Breast epithelium (tissue), 4 donors: Measurements from ENCODE around the gene ABAT. TPM values are rescaled to one million over a fixed set of nuclear protein-coding genes. Genes with fewer than 3 reads are reported as not detected.

Experiments used
- DNase-seq, 2 donors: peaks; one replicate each; pipeline ENCODE4 v3.0.0-alpha.2; 2019; ENCODE audit warnings: low spot score in 2 of 2
- H3K27ac ChIP-seq, 2 donors: fragments of 200-600 bp; sonication (generic) in 1 of 2; one replicate each; pipeline ENCODE4 v1.5.1; 2016 to 2019; ENCODE audit warnings: mild to moderate bottlenecking in 1 of 2
- H3K27me3 ChIP-seq, 2 donors: fragments of 200-600 bp; sonication (generic) in 1 of 2; one replicate each; pipeline versions ENCODE4 v1.5.1 to v1.6.0; 2017 to 2019; ENCODE audit warnings: control low read depth in 1 of 2, mild to moderate bottlenecking in 1 of 2
- H3K36me3 ChIP-seq: fragments of 200-600 bp; one replicate; pipeline ENCODE4 v1.5.1; 2019
- H3K4me1 ChIP-seq, 2 donors: fragments of 200-600 bp; sonication (generic); one replicate each; pipeline ENCODE4 v1.5.1; 2016 to 2019; ENCODE audit warnings: control low read depth in 1 of 2
- H3K4me3 ChIP-seq, 3 donors: fragments of 200-600 bp; sonication (generic); 1 replicate in 2 of 3; 2 replicates in 1 of 3; pipeline ENCODE4 v1.5.1; 2016 to 2019; ENCODE audit warnings: mild to moderate bottlenecking in 3 of 3, moderate library complexity in 2 of 3
- H3K9me3 ChIP-seq, 2 donors: fragments of 200-600 bp; sonication (generic) in 1 of 2; one replicate each; pipeline ENCODE4 v1.5.1; 2016 to 2019; ENCODE audit warnings: control low read depth in 1 of 2
- CTCF ChIP-seq, 3 donors: fragments of 450-650 bp; IDR thresholded peaks; one replicate each; pipeline ENCODE4 v1.5.1; 2016 to 2017; ENCODE audit warnings: antibody characterized with exemption in 3 of 3, mild to moderate bottlenecking in 3 of 3, moderate library complexity in 3 of 3
- POLR2A ChIP-seq: fragments of 450-650 bp; IDR thresholded peaks from one replicate; pipeline ENCODE4 v1.6.1; 2016; ENCODE audit warnings: antibody characterized with exemption, mild to moderate bottlenecking, moderate library complexity
- POLR2AphosphoS5 ChIP-seq, 3 donors: sonication (generic); formaldehyde crosslinking; IDR thresholded peaks; one replicate each; pipeline ENCODE4 v1.6.1; 2017; ENCODE audit warnings: antibody characterized with exemption in 3 of 3
- intact Hi-C: fragments of 100-400 bp; cut with DNase I; formaldehyde crosslinking; loops from one replicate; pipeline ENCODE4 v1.15.1; 2023; ENCODE audit warnings: low total_unique reads
- total RNA-seq, 3 donors: library from RNA; depleted of rRNA; stranded (reverse); fragments of >200 nt; gene quantifications; one replicate each; pipeline ENCODE4 v1.1.0, GENCODE V29; 2016

The ABAT gene
- total RNA-seq, 3 donors from 2014 or later: 7.5 to 12.6 (median 9.8) TPM

- intact Hi-C loops: no loop called here
- no peak for DNase-seq
These were observed 59.6 kb downstream of the ABAT start for GRCh38 chr16:8733849-8734540.

GRCh38 chr16:8735574-8735973 lies 61.2 kb downstream of the ABAT start:
- H3K27me3 ChIP-seq: no peaks in the 10 kb centered on the region
- no peaks in the 10 kb centered on the region for H3K4me1 ChIP-seq
- H3K4me3 ChIP-seq: no peak overlapping the region
- intact Hi-C loops: no loop called here
- TF ChIP-seq CTCF (IDR thresholded peaks at IDR 0.05): no peak
- TF ChIP-seq POLR2A: no peak
- no peak for TF ChIP-seq POLR2AphosphoS5 (IDR thresholded peaks at IDR 0.05)
- no peaks in the 10 kb centered on the region for H3K9me3 ChIP-seq
- no peak for DNase-seq
- H3K27ac ChIP-seq: no peak overlapping the region
- no peaks in the 10 kb centered on the region for H3K36me3 ChIP-seq

More at GRCh38 chr16:8733849-8734540, 59.6 kb downstream of the ABAT start:
- no peaks in the 10 kb centered on the region for H3K9me3 ChIP-seq
- H3K4me1 ChIP-seq: no peaks in the 10 kb centered on the region
- H3K27ac ChIP-seq: no peak overlapping the region
- TF ChIP-seq CTCF (IDR thresholded peaks at IDR 0.05) (no peak), POLR2A (no peak), POLR2AphosphoS5 (IDR thresholded peaks at IDR 0.05) (no peak)
- no peaks in the 10 kb centered on the region for H3K36me3 ChIP-seq
- no peaks in the 10 kb centered on the region for H3K27me3 ChIP-seq
- no peak overlapping the region for H3K4me3 ChIP-seq

- H3K27ac ChIP-seq: no peak overlapping the region
- H3K4me3 ChIP-seq: no peak overlapping the region
- H3K27me3 ChIP-seq: no peaks in the 10 kb centered on the region
- TF ChIP-seq POLR2A: no peak
- no peak for TF ChIP-seq POLR2AphosphoS5 (IDR thresholded peaks at IDR 0.05)
- no peak for TF ChIP-seq CTCF (IDR thresholded peaks at IDR 0.05)
- no peaks in the 10 kb centered on the region for H3K36me3 ChIP-seq
- intact Hi-C loops: no loop called here
- no peaks in the 10 kb centered on the region for H3K4me1 ChIP-seq
- no peaks in the 10 kb centered on the region for H3K9me3 ChIP-seq
- DNase-seq: no peak
These were observed 61.8 kb downstream of the ABAT start for GRCh38 chr16:8736123-8736668.

- DNase-seq: no peak
- Histone ChIP-seq H3K4me1 (no peaks in the 10 kb centered on the region), H3K27me3 (no peaks in the 10 kb centered on the region), H3K4me3 (no peak overlapping the region), H3K9me3 (no peaks in the 10 kb centered on the region), H3K36me3 (no peaks in the 10 kb centered on the region), H3K27ac (no peak overlapping the region)
- intact Hi-C loops: no loop called here
- no peak for TF ChIP-seq POLR2A
- no peak for TF ChIP-seq CTCF (IDR thresholded peaks at IDR 0.05)
- no peak for TF ChIP-seq POLR2AphosphoS5 (IDR thresholded peaks at IDR 0.05)
These were observed 64.7 kb downstream of the ABAT start for GRCh38 chr16:8739151-8739550.

DNA sequence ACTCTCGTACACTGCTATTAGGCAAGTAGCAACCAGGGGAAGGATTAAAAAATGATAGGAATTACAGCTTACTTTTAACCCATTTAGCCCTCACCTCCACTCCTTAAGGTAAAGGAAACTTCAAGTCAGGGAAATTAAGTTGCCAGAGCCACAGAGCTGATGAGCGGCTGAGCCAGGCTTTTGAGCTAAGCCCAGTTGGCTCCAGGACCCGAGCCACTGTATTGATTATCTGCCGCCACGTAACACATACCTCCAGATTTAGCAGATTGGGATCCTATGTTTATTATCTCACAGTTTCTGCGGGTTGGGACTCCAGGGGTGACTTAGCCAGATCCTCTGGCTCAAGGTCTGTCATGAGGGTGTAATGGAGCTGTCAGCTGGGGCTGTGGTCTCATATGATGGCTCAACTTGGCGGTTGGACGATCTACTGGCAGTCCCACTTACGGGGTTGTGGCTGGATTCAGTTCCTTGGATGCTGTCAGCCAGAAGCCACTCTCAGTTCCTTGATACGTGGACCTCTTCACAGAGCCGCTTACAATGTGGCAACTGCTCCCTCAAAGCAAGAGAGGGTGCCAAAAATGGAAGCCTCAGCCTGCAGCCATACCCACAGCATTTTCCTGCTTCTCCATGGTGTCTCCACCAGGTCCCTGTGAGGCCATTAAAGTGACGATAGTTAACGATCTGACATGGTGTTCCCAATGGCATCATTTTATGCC lies 65.7 kb downstream of the ABAT start:
- no peak overlapping the region for H3K27ac ChIP-seq
- H3K4me1 ChIP-seq: no peaks in the 10 kb centered on the region
- intact Hi-C loops: no loop called here
- H3K9me3 ChIP-seq: no peaks in the 10 kb centered on the region
- no peaks in the 10 kb centered on the region for H3K36me3 ChIP-seq
- H3K27me3 ChIP-seq: no peaks in the 10 kb centered on the region
- no peak for TF ChIP-seq CTCF (IDR thresholded peaks at IDR 0.05)
- no peak overlapping the region for H3K4me3 ChIP-seq
- DNase-seq: no peak
